NT2/D1 (cell line): Measurements from ENCODE around the gene TMEM242.

Experiments used
- SUZ12 ChIP-seq: IDR thresholded peaks from 2 replicates; pipeline ENCODE4 v1.6.1; 2011; ENCODE audit not compliant: insufficient read length, insufficient read depth; ENCODE audit errors: extremely low read depth
- YY1 ChIP-seq: IDR thresholded peaks from 2 replicates; pipeline ENCODE4 v1.6.1; 2011; ENCODE audit not compliant: insufficient read length, insufficient read depth
- ZNF274 ChIP-seq: IDR thresholded peaks from 2 replicates; pipeline ENCODE4 v1.6.1; 2011; ENCODE audit warnings: mild to moderate bottlenecking, low read depth, low read length

DNA sequence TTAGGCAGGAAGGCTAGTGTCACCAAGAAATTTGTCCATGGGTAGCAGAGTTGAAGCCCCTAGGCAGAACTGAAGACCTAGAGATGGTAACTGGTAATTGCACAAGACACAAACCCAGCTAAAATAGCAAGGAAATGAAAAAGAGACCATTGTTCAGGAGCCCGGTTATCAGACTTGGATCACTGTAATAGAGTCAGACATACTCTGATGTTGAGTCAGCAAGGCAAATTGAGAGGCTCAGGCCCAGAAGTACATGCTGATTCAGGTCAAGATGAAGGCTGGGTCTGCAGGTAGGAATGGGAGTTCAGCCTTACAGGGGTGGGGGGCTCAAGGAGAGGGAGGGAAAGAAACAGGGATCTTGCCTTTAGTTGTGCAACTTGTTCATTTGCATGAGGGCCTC is 6.5 kb upstream of the TMEM242 start:
- TF ChIP-seq ZNF274 (no peak), YY1 (no peak), SUZ12 (no peak)
